Measurements from ENCODE around the gene NLK.

DNA sequence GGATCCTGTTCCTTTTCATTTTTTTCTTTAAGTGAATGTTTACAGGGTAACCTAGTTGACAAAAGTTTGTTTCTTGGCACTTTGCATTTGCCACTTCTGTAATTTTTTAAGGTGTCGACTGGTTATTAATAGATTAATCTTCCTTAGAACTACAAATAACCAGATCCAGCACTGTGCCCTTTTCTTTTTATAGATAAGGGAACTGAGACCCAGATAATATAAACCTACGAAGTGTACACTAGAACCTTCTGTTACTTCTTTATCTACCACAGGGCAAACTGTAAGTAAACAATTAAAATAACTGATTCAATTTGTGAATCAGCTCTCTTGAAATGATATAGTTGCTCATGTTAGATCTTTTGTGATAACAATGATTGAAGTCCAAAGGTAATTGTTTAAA lies 55.4 kb downstream of the NLK start:
- TF ChIP-seq, protein P1, sequence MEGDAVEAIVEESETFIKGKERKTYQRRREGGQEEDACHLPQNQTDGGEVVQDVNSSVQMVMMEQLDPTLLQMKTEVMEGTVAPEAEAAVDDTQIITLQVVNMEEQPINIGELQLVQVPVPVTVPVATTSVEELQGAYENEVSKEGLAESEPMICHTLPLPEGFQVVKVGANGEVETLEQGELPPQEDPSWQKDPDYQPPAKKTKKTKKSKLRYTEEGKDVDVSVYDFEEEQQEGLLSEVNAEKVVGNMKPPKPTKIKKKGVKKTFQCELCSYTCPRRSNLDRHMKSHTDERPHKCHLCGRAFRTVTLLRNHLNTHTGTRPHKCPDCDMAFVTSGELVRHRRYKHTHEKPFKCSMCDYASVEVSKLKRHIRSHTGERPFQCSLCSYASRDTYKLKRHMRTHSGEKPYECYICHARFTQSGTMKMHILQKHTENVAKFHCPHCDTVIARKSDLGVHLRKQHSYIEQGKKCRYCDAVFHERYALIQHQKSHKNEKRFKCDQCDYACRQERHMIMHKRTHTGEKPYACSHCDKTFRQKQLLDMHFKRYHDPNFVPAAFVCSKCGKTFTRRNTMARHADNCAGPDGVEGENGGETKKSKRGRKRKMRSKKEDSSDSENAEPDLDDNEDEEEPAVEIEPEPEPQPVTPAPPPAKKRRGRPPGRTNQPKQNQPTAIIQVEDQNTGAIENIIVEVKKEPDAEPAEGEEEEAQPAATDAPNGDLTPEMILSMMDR (IDR thresholded peaks at IDR 0.05; ENCODE audit: extremely low read depth in 1 of 2, insufficient read depth in 1 of 2, low read depth in 1 of 2, low read length in 2 of 2): no peak
- TF ChIP-seq EZH2 (IDR thresholded peaks at IDR 0.05; ENCODE audit: borderline replicate concordance, low read depth, low read length, severe bottlenecking) (no peak), POLR2A (IDR thresholded peaks at IDR 0.05; ENCODE audit: low read depth, low read length) (no peak), MAX (IDR thresholded peaks at IDR 0.05; ENCODE audit: insufficient read depth, insufficient read length) (no peak), MYC (IDR thresholded peaks at IDR 0.05; ENCODE audit: low read depth, low read length) (no peak), POLR2AphosphoS5 (IDR thresholded peaks at IDR 0.05; ENCODE audit: insufficient read depth, low read depth, low read length) (no peak), JUN (IDR thresholded peaks at IDR 0.05; ENCODE audit: borderline replicate concordance, insufficient read depth, insufficient read length, low read depth) (no peak)

Measured in endothelial cell of umbilical vein (primary cell).